Neural progenitor cell (in vitro differentiated cells): ENCODE measurements around the gene TIAM1. TPM values are rescaled to one million over a fixed set of nuclear protein-coding genes. Genes with fewer than 3 reads are reported as not detected.

Source experiments
- DNase-seq: peaks from one replicate; pipeline ENCODE4 v3.0.0-alpha.2; 2016; ENCODE audit warnings: low spot score
- H2AFZ ChIP-seq: fragments of 200-600 bp; sonication (generic); replicated peaks from 2 replicates; pipeline ENCODE4 v1.6.1; 2016; ENCODE audit warnings: antibody characterized with exemption
- H3F3A ChIP-seq: fragments of 200-600 bp; sonication (generic); 2 replicates; pipeline ENCODE4 v1.6.1; 2016; ENCODE audit warnings: antibody characterized with exemption, low read depth
- H3K27ac ChIP-seq: fragments of 200-600 bp; sonication (generic); 2 replicates; pipeline ENCODE4 v1.5.1; 2016; ENCODE audit warnings: mild to moderate bottlenecking
- H3K27me3 ChIP-seq: fragments of 200-600 bp; sonication (generic); 2 replicates; pipeline ENCODE4 v1.6.1; 2016; ENCODE audit warnings: mild to moderate bottlenecking, moderate library complexity
- H3K36me3 ChIP-seq: fragments of 200-600 bp; sonication (generic); 2 replicates; pipeline ENCODE4 v1.5.1; 2016
- H3K4me1 ChIP-seq: fragments of 200-600 bp; sonication (generic); 2 replicates; pipeline ENCODE4 v1.6.1; 2016; ENCODE audit warnings: mixed run types
- H3K4me2 ChIP-seq: fragments of 200-600 bp; sonication (generic); 2 replicates; pipeline ENCODE4 v1.6.1; 2016
- H3K4me3 ChIP-seq: fragments of 200-600 bp; sonication (generic); 2 replicates; pipeline ENCODE4 v1.5.1; 2016
- H3K79me2 ChIP-seq: fragments of 200-600 bp; sonication (generic); 2 replicates; pipeline ENCODE4 v1.6.1; 2016; ENCODE audit warnings: low read depth
- H3K9ac ChIP-seq: fragments of 200-600 bp; sonication (generic); 2 replicates; pipeline ENCODE4 v1.6.1; 2016
- H3K9me3 ChIP-seq: fragments of 200-600 bp; sonication (generic); 2 replicates; pipeline ENCODE4 v1.5.1; 2016; ENCODE audit warnings: low read depth
- H4K20me1 ChIP-seq: fragments of 200-600 bp; sonication (generic); 2 replicates; pipeline ENCODE4 v1.6.1; 2016; ENCODE audit warnings: low read depth
- H3K27ac Mint-ChIP-seq: 3 replicates; pipeline ENCODE4 v1.8.0; 2021; ENCODE audit warnings: mixed read lengths
- H3K27me3 Mint-ChIP-seq: 2 replicates; pipeline ENCODE4 v1.8.0; 2022; ENCODE audit warnings: low read depth, mild to moderate bottlenecking, inconsistent platforms, moderate library complexity, mixed read lengths; ENCODE audit not compliant: insufficient read depth
- H3K36me3 Mint-ChIP-seq: 3 replicates; pipeline ENCODE4 v1.8.0; 2021; ENCODE audit warnings: mixed read lengths
- H3K4me1 Mint-ChIP-seq: 3 replicates; pipeline ENCODE4 v1.8.0; 2021; ENCODE audit warnings: mixed read lengths
- H3K4me3 Mint-ChIP-seq: 3 replicates; pipeline ENCODE4 v1.8.0; 2021; ENCODE audit warnings: mild to moderate bottlenecking, moderate library complexity, mixed read lengths
- H3K9me3 Mint-ChIP-seq: 3 replicates; pipeline ENCODE4 v1.8.0; 2020; ENCODE audit warnings: mixed read lengths
- CTCF ChIP-seq: fragments of 200-600 bp; sonication (generic); IDR thresholded peaks from 2 replicates; pipeline ENCODE4 v1.5.1; 2017; ENCODE audit warnings: antibody characterized with exemption, mild to moderate bottlenecking
- EZH2 ChIP-seq: fragments of 200-600 bp; sonication (generic); IDR thresholded peaks from 2 replicates; pipeline ENCODE4 v1.6.1; 2017; ENCODE audit warnings: antibody characterized with exemption, mild to moderate bottlenecking, moderate library complexity
- EZH2phosphoT487 ChIP-seq: fragments of 200-600 bp; sonication (generic); IDR thresholded peaks from 2 replicates; pipeline ENCODE4 v1.6.1; 2017; ENCODE audit warnings: antibody characterized with exemption
- total RNA-seq: library from RNA; depleted of rRNA; stranded (reverse); fragments of >200 nt; gene quantifications from 2 replicates; pipeline ENCODE4 v1.2.3, GENCODE V29; 2015; ENCODE audit warnings: low replicate concordance

Gene TIAM1
- total RNA-seq, 1 donor from 2014 or later, result 27.2 TPM

GRCh38 chr21:31176725-31177124 lies 167.3 kb downstream of the TIAM1 start:
- peaks cover 6% of the 10 kb centered on the region for H3F3A ChIP-seq
- no peaks in the 10 kb centered on the region for H3K36me3 ChIP-seq
- no peaks in the 10 kb centered on the region for H3K27me3 ChIP-seq
- H3K4me3 Mint-ChIP-seq, result no peak overlapping the region
- H3K9me3 ChIP-seq, result no peaks in the 10 kb centered on the region
- no peaks in the 10 kb centered on the region for H3K9me3 Mint-ChIP-seq
- H3K4me1 Mint-ChIP-seq, result peaks cover 28% of the 10 kb centered on the region
- no peak overlapping the region for H3K4me2 ChIP-seq
- no peak overlapping the region for H3K27ac Mint-ChIP-seq
- H3K27ac ChIP-seq, result no peak overlapping the region
- peaks cover 24% of the 10 kb centered on the region for H3K36me3 Mint-ChIP-seq
- no peak for TF ChIP-seq EZH2
- TF ChIP-seq EZH2phosphoT487, result no peak
- no peak for TF ChIP-seq CTCF
- no peak overlapping the region for H3K4me3 ChIP-seq
- peaks cover 3% of the 10 kb centered on the region for H3K27me3 Mint-ChIP-seq
- no peak overlapping the region for H2AFZ ChIP-seq
- peaks cover 22% of the 10 kb centered on the region for H3K4me1 ChIP-seq
- H4K20me1 ChIP-seq, result peaks cover 16% of the 10 kb centered on the region
- no peak overlapping the region for H3K9ac ChIP-seq
- no peak for DNase-seq
- H3K79me2 ChIP-seq, result no peaks in the 10 kb centered on the region

GRCh38 chr21:31176080-31176551 lies 167.9 kb downstream of the TIAM1 start:
- Histone ChIP-seq H2AFZ (no peak overlapping the region), H3K4me3 (no peak overlapping the region), H3K9ac (no peak overlapping the region), H3K27ac (no peak overlapping the region), H3K9me3 (no peaks in the 10 kb centered on the region), H3K36me3 (no peaks in the 10 kb centered on the region), H3K27me3 (no peaks in the 10 kb centered on the region), H4K20me1 (peaks cover 18% of the 10 kb centered on the region), H3K4me1 (peaks cover 22% of the 10 kb centered on the region), H3F3A (peaks cover 6% of the 10 kb centered on the region), H3K79me2 (no peaks in the 10 kb centered on the region), H3K4me2 (no peak overlapping the region)
- DNase-seq, result no peak
- TF ChIP-seq CTCF (no peak), EZH2phosphoT487 (no peak), EZH2 (no peak)
- peaks cover 3% of the 10 kb centered on the region for H3K27me3 Mint-ChIP-seq
- H3K4me1 Mint-ChIP-seq, result peaks cover 30% of the 10 kb centered on the region
- H3K9me3 Mint-ChIP-seq, result no peaks in the 10 kb centered on the region
- peaks cover 22% of the 10 kb centered on the region for H3K36me3 Mint-ChIP-seq
- H3K27ac Mint-ChIP-seq, result no peak overlapping the region
- no peak overlapping the region for H3K4me3 Mint-ChIP-seq

- Mint-ChIP-seq H3K4me1 (peaks cover 30% of the 10 kb centered on the region), H3K4me3 (no peak overlapping the region), H3K9me3 (no peaks in the 10 kb centered on the region), H3K27ac (peak overlapping the region; percentile 78), H3K27me3 (peaks cover 3% of the 10 kb centered on the region), H3K36me3 (peaks cover 17% of the 10 kb centered on the region)
- no peaks in the 10 kb centered on the region for H3K79me2 ChIP-seq
- H3K4me1 ChIP-seq, result peaks cover 22% of the 10 kb centered on the region
- no peak overlapping the region for H3K4me2 ChIP-seq
- no peaks in the 10 kb centered on the region for H3K9me3 ChIP-seq
- no peak overlapping the region for H3K4me3 ChIP-seq
- no peak overlapping the region for H3K9ac ChIP-seq
- H3K27me3 ChIP-seq, result no peaks in the 10 kb centered on the region
- TF ChIP-seq CTCF (no peak), EZH2phosphoT487 (no peak)
- H3F3A ChIP-seq, result peaks cover 6% of the 10 kb centered on the region
- H3K36me3 ChIP-seq, result no peaks in the 10 kb centered on the region
- H2AFZ ChIP-seq, result no peak overlapping the region
- peaks cover 18% of the 10 kb centered on the region for H4K20me1 ChIP-seq
- no peak overlapping the region for H3K27ac ChIP-seq
- peak; percentile 6 for DNase-seq
These were observed 170.0 kb downstream of the TIAM1 start for GRCh38 chr21:31173881-31174555.
